H1 (cell line): ENCODE measurements around the gene HMGCS2. TPM values are rescaled to one million over a fixed set of nuclear protein-coding genes. Genes with fewer than 3 reads are reported as not detected.

ENCODE experiments used
- CHD1 ChIP-seq: IDR thresholded peaks from 2 replicates; pipeline ENCODE4 v1.6.1; 2012; ENCODE audit warnings: low read depth, low read length, improper control_type of control experiment
- KDM1A ChIP-seq: fragments of 200-600, 300-600 bp; sonication (generic); IDR thresholded peaks from 2 replicates; pipeline ENCODE4 v1.7.1; 2016; ENCODE audit warnings: mild to moderate bottlenecking, low read length, borderline replicate concordance
- YY1 ChIP-seq: IDR thresholded peaks from 2 replicates; pipeline ENCODE4 v1.6.1; 2011; ENCODE audit warnings: low read depth, mild to moderate bottlenecking, low read length
- polyA plus RNA-seq, 7 experiments: library from polyadenylated mRNA; depleted of rRNA in 3 of 7; stranded (reverse) in 5 of 7; unstranded in 2 of 7; fragments of >200 nt in 5 of 7; fragments of 200-250 nt in 2 of 7; gene quantifications; 1 replicate in 5 of 7; 2 replicates in 1 of 7; 4 replicates in 1 of 7; pipeline versions ENCODE4 v1.2.1 to v1.2.3, GENCODE V29; 2011 to 2013; ENCODE audit warnings: missing spikeins in 2 of 7, mixed read lengths in 2 of 7
- total RNA-seq: library from RNA; stranded (reverse); fragmentation: NEBNext Ultra II Directional; extraction: Animal tissue kit (Norgen Biotek cat#: 25700); gene quantifications from 2 replicates; pipeline ENCODE4 v1.2.1, GENCODE V29; 2021

Gene HMGCS2
- total and polyA plus RNA-seq, 2 of the 8 experiments (the other 6 are each of a cell fraction or from before 2014, with no cell fraction given): not detected

DNA sequence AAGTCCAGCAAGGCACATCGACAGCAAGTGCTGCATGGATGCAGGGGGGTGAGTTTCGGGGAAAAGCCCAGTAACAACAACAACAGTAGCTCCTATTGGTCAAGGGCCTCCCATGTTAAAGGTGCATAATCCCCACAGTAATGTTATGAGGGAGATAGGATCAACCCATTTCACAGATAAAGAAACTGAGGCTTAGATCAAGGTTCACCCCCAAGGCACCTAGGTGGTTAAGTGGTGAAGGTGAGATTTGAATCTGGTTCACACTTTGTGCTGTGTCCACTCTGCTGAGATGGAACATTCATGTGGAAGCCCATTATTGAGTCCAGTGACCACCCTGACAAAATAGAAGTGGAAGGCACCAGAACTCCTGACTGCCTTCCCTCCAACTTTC lies 32.1 kb downstream of the HMGCS2 start (continued):
- TF ChIP-seq CHD1: no peak
- no peak for TF ChIP-seq KDM1A
- no peak for TF ChIP-seq YY1
